GM19240 (cell line): ENCODE data around the gene ANKRD18A.
"Not testable (repeated sequence)": the region's sequence is repeated elsewhere in the genome, so short reads cannot be mapped to it uniquely, and the experiment has no call there.

Experiments
- DNase-seq: peaks from one replicate; pipeline ENCODE4 v3.0.0; 2011; ENCODE audit warnings: low spot score; ENCODE audit not compliant: insufficient read length

Gene ANKRD18A

GRCh38 chr9:38629511-38629910, 9.1 kb upstream of the ANKRD18A start:
- no peak for DNase-seq

- DNase-seq, result no peak
Measured at GRCh38 chr9:38626006-38626405, 5.6 kb upstream of the ANKRD18A start.

GRCh38 chr9:38622951-38623350, 2.6 kb upstream of the ANKRD18A start:
- no peak for DNase-seq

- no peak for DNase-seq
Measured at GRCh38 chr9:38622288-38622674, 1.9 kb upstream of the ANKRD18A start.

- DNase-seq, result no peak
Measured at GRCh38 chr9:38621434-38622287, 1.3 kb upstream of the ANKRD18A start.

GRCh38 chr9:38619556-38620447, 594 bp downstream of the ANKRD18A start:
- DNase-seq, result no peak

- not testable (repeated sequence) for DNase-seq
Measured at GRCh38 chr9:38598029-38598745, 22.2 kb downstream of the ANKRD18A start.

GRCh38 chr9:38595117-38595516, 25.3 kb downstream of the ANKRD18A start:
- DNase-seq, result not testable (repeated sequence)

GRCh38 chr9:38591346-38592063, 28.9 kb downstream of the ANKRD18A start:
- not testable (repeated sequence) for DNase-seq

- DNase-seq, result not testable (repeated sequence)
Measured at GRCh38 chr9:38583765-38584164, 36.6 kb downstream of the ANKRD18A start.

GRCh38 chr9:38580112-38580511, 40.3 kb downstream of the ANKRD18A start:
- DNase-seq, result not testable (repeated sequence)

GRCh38 chr9:38576181-38576580, 44.2 kb downstream of the ANKRD18A start:
- DNase-seq, result not testable (repeated sequence)

GRCh38 chr9:38566048-38566447, 54.3 kb downstream of the ANKRD18A start:
- not testable (repeated sequence) for DNase-seq

GRCh38 chr9:38565178-38565577, 55.2 kb downstream of the ANKRD18A start:
- not testable (repeated sequence) for DNase-seq

GRCh38 chr9:38563911-38564310, 56.5 kb downstream of the ANKRD18A start:
- not testable (repeated sequence) for DNase-seq

- DNase-seq, result not testable (repeated sequence)
Measured at GRCh38 chr9:38561134-38561533, 59.3 kb downstream of the ANKRD18A start.

- DNase-seq, result not testable (repeated sequence)
Measured at GRCh38 chr9:38559172-38559571, 61.2 kb downstream of the ANKRD18A start.

GRCh38 chr9:38557746-38558145, 62.6 kb downstream of the ANKRD18A start:
- not testable (repeated sequence) for DNase-seq

- DNase-seq, result not testable (repeated sequence)
Measured at GRCh38 chr9:38554966-38555365, 65.4 kb downstream of the ANKRD18A start.

GRCh38 chr9:38553019-38553418, 67.4 kb downstream of the ANKRD18A start:
- not testable (repeated sequence) for DNase-seq
